ENCODE measurements around the gene SOCS3.
"Not testable (repeated sequence)": the region's sequence is repeated elsewhere in the genome, so short reads cannot be mapped to it uniquely, and the experiment has no call there.

Gene SOCS3

GRCh38 chr17:78325076-78325687 is 34.7 kb downstream of the SOCS3 start:
- DNase-seq, result no peak

DNA sequence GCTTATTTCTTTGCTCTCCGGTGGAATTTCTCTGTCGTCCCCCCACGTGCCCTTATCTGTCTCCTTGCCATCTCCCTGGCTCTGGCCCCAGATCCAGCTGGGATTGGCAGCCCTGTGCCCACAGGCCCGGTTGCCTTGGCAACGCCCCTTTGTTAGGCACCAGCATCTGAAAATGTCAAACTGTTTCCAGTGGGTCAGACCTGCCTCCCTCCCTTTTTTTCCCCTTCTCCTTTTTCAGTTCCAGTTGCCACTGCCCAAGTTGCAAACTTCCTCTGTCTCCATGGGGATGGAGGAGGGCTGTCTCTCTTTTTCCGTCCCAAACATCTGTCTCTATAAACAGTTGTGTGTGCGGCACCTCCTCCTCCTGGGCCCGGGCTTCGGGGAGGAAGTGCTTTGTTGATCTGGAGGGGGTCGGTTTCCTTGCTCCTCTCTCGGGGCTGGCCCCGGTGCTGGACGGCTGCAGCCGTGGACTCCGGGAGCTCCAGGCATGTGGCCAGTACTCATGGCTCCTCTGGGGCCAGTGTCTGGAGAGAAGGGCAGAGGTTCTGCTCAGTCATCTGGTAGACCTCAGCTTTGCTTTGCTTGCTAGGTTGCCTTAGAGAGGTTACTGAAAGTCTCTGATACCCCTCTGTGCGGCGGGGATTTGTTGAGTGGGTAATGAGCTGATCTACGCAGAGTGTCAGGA is 35.3 kb downstream of the SOCS3 start:
- peak; percentile 51 for DNase-seq

GRCh38 chr17:78323826-78324390 is 36.0 kb downstream of the SOCS3 start:
- no peak for DNase-seq

- no peak for DNase-seq
Measured at GRCh38 chr17:78322858-78323455, 36.9 kb downstream of the SOCS3 start.

- no peak for DNase-seq
Measured at GRCh38 chr17:78322327-78322857, 37.5 kb downstream of the SOCS3 start.

DNA sequence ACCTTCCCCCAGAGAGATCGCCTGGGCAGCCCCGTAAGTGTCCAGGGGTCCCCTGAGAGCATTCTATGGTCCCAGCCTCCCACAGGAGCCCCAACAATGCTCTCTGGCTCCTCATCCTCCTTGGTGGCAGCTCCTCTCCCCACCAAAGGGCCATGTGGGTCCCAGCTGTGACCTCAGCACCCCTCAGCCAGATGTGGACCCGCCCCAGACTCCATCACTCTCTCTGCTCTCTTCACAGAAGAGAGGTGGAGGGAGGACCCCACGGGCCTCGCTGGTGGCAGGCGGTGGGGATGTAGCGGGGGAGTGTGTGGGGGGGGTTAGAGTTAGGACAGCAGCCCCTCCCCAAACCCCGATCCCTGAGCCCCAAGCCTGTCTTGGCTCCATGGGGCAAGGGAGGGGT is 41.0 kb downstream of the SOCS3 start:
- DNase-seq, result no peak

GRCh38 chr17:78318407-78318806 is 41.5 kb downstream of the SOCS3 start:
- no peak for DNase-seq

- DNase-seq, result no peak
Measured at GRCh38 chr17:78317794-78318400, 42.0 kb downstream of the SOCS3 start.

DNA sequence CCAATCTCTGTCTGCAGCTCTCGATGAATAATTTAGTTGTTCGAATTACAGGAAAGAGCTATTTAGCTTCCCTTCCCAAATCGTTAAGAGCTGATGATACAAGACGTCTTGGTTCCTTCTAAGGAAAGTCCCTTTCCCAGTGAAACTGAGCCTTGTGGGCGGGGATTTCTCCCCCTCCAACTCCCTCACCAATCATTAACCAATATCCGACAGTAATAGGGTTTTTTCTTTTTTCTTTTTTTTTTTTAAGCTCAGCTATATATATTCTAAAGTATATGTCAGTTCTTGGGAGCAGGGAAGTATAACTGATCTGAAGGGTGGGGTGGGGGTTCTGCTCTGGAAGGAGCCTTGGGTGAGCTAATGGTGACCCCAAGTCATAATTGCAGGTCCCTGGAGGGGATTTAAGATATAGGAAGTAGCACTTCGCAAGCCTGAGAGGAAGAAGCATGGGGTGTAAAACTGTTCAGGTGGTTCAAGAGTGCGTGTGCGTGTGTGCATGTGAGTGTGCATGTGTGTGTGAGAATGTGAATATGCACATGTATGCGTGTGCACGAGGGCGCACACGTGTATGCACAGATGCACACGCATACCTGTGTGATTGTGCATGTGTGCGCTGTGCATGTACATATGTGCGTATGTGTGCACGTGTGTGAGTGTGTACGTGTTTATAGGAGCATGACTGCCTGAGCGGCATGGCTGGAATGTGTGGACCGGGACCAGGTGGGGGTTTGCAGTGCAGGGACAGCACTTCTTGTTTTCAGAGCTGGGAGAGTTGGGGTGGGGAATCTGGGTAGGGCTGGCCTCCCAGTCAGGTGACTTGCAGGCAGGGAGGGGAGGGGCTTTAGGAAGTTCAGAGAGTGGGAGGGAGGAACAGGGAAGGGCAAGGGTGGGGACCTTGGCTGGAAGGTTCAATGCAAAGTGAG is 42.7 kb downstream of the SOCS3 start:
- DNase-seq, result no peak

DNA sequence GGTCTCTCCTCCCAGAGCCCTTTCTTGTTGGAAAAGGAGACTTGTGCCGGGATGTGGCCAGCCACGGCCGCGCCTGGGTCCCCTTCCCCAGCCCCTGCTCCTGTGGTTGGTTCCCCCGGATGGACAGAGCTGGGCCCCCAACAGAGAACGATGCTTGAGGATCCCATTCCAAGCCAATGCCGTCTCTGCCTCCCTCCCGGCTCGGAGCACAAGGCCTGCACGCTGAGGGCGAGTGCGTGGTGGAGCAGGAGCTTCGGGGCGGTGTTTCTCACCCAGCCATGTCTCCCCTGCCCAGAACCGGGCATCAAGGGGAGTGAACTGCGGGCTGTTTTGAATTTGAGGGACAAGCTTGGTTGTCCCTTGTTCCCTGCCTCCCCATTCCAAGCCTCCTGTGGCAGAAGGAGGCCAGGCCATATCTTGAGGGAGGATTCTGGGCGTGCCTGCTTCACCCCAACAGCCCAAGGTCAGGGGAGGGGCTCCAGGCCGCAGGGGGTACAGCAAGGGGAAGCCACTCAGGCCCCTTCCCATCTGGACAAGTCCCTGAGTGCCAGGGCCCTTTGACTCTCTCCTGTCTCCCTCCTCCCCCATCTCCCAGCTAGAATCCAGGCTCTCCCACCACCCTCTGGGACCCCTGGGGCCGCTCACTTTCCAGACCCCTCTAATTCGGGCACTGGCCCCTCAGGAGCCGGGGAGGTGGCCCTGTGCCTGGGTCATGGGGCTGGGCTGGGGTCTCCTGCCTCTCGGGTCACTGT is 43.6 kb downstream of the SOCS3 start:
- DNase-seq, result no peak

GRCh38 chr17:78315355-78316114 is 44.3 kb downstream of the SOCS3 start:
- peak; percentile 68 to 77 for DNase-seq

- DNase-seq, result no peak
Measured at GRCh38 chr17:78314683-78315354, 45.1 kb downstream of the SOCS3 start.

DNA sequence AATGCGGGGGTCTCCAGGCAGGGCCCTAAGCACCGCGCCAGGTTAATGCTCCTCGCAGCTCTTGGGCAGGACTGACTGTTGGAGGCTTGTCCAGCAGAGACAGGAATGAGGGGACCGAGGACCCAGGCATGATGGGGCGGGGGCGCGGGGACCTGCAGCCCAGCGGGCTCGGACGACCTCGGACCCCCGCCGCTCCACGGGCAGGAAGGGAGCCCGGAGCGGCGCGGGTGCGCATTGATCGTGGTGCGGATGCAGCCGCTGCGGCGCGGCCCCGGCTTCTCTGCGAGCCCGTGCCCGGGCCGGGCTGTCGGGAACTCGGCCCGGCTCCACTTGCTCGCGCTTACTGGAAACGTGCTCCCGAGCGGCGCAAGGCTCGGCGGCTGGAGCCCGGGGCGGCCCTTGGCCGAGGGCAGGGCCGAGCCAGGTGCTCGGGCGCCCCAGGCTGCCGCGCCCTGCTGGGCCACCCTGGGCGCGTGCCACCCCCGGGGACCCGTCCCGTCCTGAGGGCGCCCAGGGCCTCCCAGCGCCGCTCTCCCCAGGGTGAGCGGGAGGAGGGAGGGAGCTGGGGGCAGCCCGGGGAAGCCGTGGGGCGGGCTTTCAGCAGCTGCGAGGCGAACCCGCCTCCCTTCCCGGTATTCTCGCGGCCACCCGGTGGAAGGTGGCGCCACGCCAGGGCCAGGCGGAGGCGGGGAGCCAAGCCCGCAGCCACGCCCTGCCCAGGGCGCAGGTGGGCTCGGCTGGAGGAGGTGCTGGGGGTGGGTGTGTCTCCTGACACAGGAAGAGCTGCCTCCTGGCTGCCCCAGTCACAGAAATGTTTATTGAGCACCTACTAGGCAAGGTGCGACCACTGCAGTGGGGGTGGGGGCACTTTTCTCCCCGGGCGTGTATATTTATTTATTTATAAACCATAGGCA is 45.9 kb downstream of the SOCS3 start:
- peak; percentile 94 to 95 for DNase-seq

DNA sequence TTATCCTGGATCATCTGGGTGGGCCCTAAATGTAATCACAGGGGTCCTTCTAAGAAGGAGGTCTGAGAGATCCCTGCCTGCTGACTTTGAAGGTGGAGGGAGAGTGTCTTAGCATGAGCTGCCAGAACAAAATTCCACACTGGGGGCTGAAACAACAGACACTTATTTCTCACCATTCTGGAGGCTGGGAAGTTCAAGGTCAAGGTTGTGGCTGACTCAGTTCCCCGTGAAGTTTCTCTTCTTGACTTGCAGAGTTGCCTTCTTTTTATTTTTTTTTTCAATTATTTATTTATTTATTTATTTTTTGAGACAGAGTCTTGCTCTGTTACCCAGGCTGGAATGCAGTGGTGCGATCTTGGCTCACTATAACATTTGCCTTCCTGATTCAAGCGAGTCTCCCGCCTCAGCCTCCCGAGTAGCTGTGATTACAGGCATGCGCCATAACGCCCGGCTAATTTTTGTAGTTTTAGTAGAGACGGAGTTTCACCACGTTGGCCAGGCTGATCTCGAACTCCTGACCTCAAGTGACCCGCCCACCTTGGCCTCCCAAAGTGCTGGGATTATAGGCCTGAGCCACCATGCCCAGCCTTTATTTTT is 50.1 kb downstream of the SOCS3 start:
- not testable (repeated sequence) for DNase-seq

DNA sequence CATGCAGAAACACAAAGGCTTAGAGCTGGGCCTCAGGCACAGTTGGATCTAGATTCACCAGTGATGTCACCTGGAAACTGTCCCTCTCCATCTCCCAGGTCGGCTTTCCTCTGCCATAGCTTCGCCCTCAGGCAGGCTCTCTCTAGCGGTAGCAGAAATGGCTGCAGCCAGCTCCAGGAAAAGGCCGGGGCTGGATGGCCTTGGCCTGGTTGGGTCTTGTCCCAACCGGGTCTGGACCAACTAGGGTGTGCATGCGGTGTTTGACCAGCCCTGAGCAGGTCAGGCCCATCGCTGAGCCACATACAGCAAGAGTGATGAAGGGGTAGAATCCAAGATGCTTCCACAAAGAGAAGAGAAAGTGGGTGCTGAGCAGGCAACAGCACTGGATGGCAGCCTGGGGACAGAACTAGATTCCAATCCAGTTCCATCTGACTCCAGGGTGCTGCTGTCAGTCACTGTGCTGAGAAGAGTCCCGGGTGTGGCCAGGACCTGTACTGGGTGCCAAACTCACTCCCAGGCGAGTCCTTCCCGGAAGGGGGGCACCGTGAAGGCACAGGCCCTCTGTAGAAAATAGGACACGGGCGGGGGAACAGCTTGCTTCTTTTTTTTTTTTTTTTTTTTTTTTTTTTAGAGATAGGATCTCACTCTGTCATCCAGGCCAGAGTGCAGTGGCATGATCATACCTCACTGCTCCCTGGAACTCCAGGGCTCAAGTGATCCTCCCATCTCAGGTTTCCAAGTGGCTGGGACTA is 51.8 kb downstream of the SOCS3 start:
- DNase-seq, result no peak

DNA sequence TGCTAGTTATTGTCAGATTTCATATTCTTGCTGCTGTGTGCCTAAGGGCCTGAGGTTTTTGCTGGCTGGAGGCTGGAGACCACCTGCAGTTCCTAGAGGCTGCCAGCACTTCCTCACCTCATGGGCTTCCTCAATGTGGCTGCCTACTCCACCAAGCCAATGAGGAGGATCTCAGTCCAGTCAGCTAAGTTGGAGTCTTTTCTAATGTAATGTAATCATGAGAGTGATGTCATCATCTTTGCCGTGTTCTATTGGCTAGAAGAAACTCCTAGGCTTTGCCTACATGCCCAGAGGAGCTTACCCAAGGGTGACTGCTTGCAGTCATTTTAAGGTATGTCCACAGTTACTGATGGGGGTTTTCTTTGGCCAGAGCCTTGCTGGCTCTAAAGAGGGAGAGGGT is 53.0 kb downstream of the SOCS3 start:
- DNase-seq, result no peak

All from NCI-H2081 (cell line).